Calu3 (cell line): ENCODE measurements around the gene ELF4. TPM values are rescaled to one million over a fixed set of nuclear protein-coding genes. Genes with fewer than 3 reads are reported as not detected.

Experiments
- BruUV-seq: library from RNA; stranded (reverse); fragments of 400-500 nt; replicated peaks from 2 replicates; lab custom pipeline; 2021; lab: Mats Ljungman, UMichigan
- CTCF ChIA-PET: fragments of 300-600 bp; sonication (Branson Sonifier 250); formaldehyde crosslinking; loops from one replicate; lab custom pipeline; 2022; ENCODE audit warnings: antibody characterized with exemption; lab: Charles Lee
- DNase-seq: peaks from one replicate; pipeline ENCODE4 v3.0.0; 2022
- H3K27ac Mint-ChIP-seq: one replicate; pipeline ENCODE4 v1.8.0; 2022; ENCODE audit warnings: mixed read lengths; ENCODE audit not compliant: unreplicated experiment
- H3K27me3 Mint-ChIP-seq: one replicate; pipeline ENCODE4 v1.8.0; 2022; ENCODE audit warnings: mixed read lengths; ENCODE audit not compliant: unreplicated experiment
- H3K36me3 Mint-ChIP-seq: one replicate; pipeline ENCODE4 v1.8.0; 2022; ENCODE audit warnings: mild to moderate bottlenecking, moderate library complexity, mixed read lengths; ENCODE audit not compliant: insufficient read depth, unreplicated experiment
- H3K4me1 Mint-ChIP-seq: one replicate; pipeline ENCODE4 v1.8.0; 2022; ENCODE audit warnings: mild to moderate bottlenecking, low read depth, mixed read lengths; ENCODE audit not compliant: unreplicated experiment
- H3K4me3 Mint-ChIP-seq: one replicate; pipeline ENCODE4 v1.8.0; 2022; ENCODE audit warnings: mild to moderate bottlenecking, low read depth, moderate library complexity, mixed read lengths; ENCODE audit not compliant: unreplicated experiment
- H3K9me3 Mint-ChIP-seq: one replicate; pipeline ENCODE4 v1.8.0; 2022; ENCODE audit warnings: low read depth, mixed read lengths; ENCODE audit not compliant: unreplicated experiment
- CTCF ChIP-seq: fragments of 200-600 bp; IDR thresholded peaks from one replicate; pipeline ENCODE4 v1.8.0; 2022; ENCODE audit warnings: antibody characterized with exemption; ENCODE audit not compliant: unreplicated experiment
- intact Hi-C: fragments of 100-400 bp; cut with micrococcal nuclease; formaldehyde crosslinking; loops from one replicate; pipeline ENCODE4 v1.10.0; 2022; ENCODE audit not compliant: unreplicated experiment
- total RNA-seq: library from RNA; stranded (reverse); gene quantifications from 2 replicates; pipeline ENCODE4 v1.2.3, GENCODE V29; 2022

Gene ELF4
- total RNA-seq, 1 experiment from 2014 or later, result 21.0 TPM

- no peak for DNase-seq
- H3K4me3 Mint-ChIP-seq, result no peak overlapping the region
- no peaks in the 10 kb centered on the region for H3K36me3 Mint-ChIP-seq
- H3K4me1 Mint-ChIP-seq, result no peaks in the 10 kb centered on the region
- TF ChIP-seq CTCF, result no peak
- CTCF ChIA-PET, result no interaction called here
- no TSS peak for BruUV-seq
- H3K9me3 Mint-ChIP-seq, result no peaks in the 10 kb centered on the region
- no peak overlapping the region for H3K27ac Mint-ChIP-seq
- intact Hi-C loops, result no loop called here
- no peaks in the 10 kb centered on the region for H3K27me3 Mint-ChIP-seq
Measured at GRCh38 chrX:130086447-130087206, 23.7 kb downstream of the ELF4 start.

GRCh38 chrX:130085551-130086446 is 24.5 kb downstream of the ELF4 start:
- CTCF ChIA-PET, result no interaction called here
- DNase-seq, result no peak
- Mint-ChIP-seq H3K4me3 (no peak overlapping the region), H3K36me3 (no peaks in the 10 kb centered on the region), H3K27ac (no peak overlapping the region), H3K27me3 (no peaks in the 10 kb centered on the region), H3K4me1 (no peaks in the 10 kb centered on the region), H3K9me3 (no peaks in the 10 kb centered on the region)
- no peak for TF ChIP-seq CTCF
- BruUV-seq, result no TSS peak
- intact Hi-C loops, result no loop called here

GRCh38 chrX:130084631-130085237 is 25.6 kb downstream of the ELF4 start:
- Mint-ChIP-seq H3K36me3 (peaks cover 2% of the 10 kb centered on the region), H3K27me3 (no peaks in the 10 kb centered on the region), H3K4me3 (no peak overlapping the region), H3K4me1 (no peaks in the 10 kb centered on the region), H3K9me3 (no peaks in the 10 kb centered on the region), H3K27ac (no peak overlapping the region)
- intact Hi-C loops, result no loop called here
- CTCF ChIA-PET, result no interaction called here
- no peak for DNase-seq
- BruUV-seq, result no TSS peak
- TF ChIP-seq CTCF, result no peak

DNA sequence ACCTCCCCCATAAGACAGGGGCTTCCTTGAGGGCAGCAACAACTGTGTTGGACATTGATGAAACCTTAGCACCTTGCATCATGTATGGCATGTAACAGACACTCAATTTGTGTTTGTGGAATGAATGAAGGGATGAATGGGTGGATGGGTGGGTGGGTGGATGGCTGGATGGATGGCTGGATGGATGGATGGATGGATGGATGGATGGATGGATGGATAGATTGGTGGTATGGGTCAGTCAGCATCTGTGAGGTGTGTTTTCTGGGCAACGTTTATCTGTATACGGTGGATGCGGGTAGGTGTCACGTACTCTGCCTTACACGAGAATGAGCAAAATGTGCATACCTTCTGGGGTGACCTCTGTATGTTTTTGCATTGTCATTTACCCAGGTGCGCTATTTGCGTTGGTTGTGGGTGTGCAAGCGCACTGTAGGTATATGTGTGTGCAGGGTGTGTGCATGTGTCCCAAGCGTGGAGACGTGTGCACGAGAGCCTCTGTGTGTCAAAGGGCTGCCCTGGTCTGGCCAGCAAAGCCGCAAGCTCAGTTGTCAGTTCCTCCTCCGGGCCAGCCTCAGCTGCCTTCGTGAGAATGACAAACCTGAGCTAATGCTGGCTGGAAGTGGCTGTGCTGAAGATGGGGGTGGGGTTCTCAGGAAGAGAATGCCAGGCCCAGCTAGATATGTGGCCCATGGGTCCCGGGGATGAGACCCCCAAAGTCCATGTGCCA is 26.5 kb downstream of the ELF4 start:
- H3K4me3 Mint-ChIP-seq, result no peak overlapping the region
- no peak for DNase-seq
- no TSS peak for BruUV-seq
- H3K9me3 Mint-ChIP-seq, result no peaks in the 10 kb centered on the region
- CTCF ChIA-PET, result no interaction called here
- no peak for TF ChIP-seq CTCF
- H3K4me1 Mint-ChIP-seq, result no peaks in the 10 kb centered on the region
- peaks cover 9% of the 10 kb centered on the region for H3K36me3 Mint-ChIP-seq
- no peaks in the 10 kb centered on the region for H3K27me3 Mint-ChIP-seq
- no peak overlapping the region for H3K27ac Mint-ChIP-seq
- intact Hi-C loops, result no loop called here
